Transverse colon (tissue), 4 donors: ENCODE results near the gene HTD2. TPM values are rescaled to one million over a fixed set of nuclear protein-coding genes. Genes with fewer than 3 reads are reported as not detected.

Experiments used
- DNase-seq: peaks from one replicate; pipeline ENCODE4 v3.0.0-alpha.2; 2019
- H3K27ac ChIP-seq, 4 donors: fragments of 200-600 bp; sonication (generic); 2 replicates each; pipeline ENCODE4 v1.5.1; 2016 to 2018; ENCODE audit warnings: inconsistent platforms in 4 of 4
- H3K27me3 ChIP-seq: fragments of 200-600 bp; sonication (generic); 2 replicates; pipeline ENCODE4 v1.5.1; 2017; ENCODE audit warnings: inconsistent platforms
- H3K36me3 ChIP-seq, 4 donors: fragments of 200-600 bp; sonication (generic); 2 replicates each; pipeline ENCODE4 v1.5.1; 2017 to 2019; ENCODE audit warnings: inconsistent platforms in 4 of 4
- H3K4me1 ChIP-seq, 4 donors: fragments of 200-600 bp; sonication (generic); 2 replicates each; pipeline ENCODE4 v1.5.1; 2017 to 2020; ENCODE audit warnings: inconsistent platforms in 4 of 4
- H3K4me3 ChIP-seq, 4 donors: fragments of 200-600 bp; sonication (generic); 1 replicate in 1 of 4; 2 replicates in 3 of 4; pipeline versions ENCODE4 v1.5.1 to v1.6.1; 2017 to 2019; ENCODE audit warnings: inconsistent platforms in 4 of 4
- H3K9me3 ChIP-seq, 2 donors: fragments of 200-600 bp; sonication (generic); 2 replicates each; pipeline ENCODE4 v1.5.1; 2017 to 2019; ENCODE audit warnings: inconsistent platforms in 2 of 2
- EP300 ChIP-seq: sonication (generic); formaldehyde crosslinking; IDR thresholded peaks from one replicate; pipeline ENCODE4 v1.6.1; 2017; ENCODE audit warnings: antibody characterized with exemption, low read depth
- POLR2A ChIP-seq: fragments of 450-650 bp; IDR thresholded peaks from one replicate; pipeline ENCODE4 v1.6.1; 2016; ENCODE audit warnings: antibody characterized with exemption, mild to moderate bottlenecking, moderate library complexity
- POLR2AphosphoS5 ChIP-seq, 3 donors: sonication (generic); formaldehyde crosslinking; IDR thresholded peaks; one replicate each; pipeline ENCODE4 v1.6.1; 2016; ENCODE audit warnings: antibody characterized with exemption in 3 of 3
- WGBS, 2 donors: methylation state at CpG; one replicate each; pipeline ENCODE4 v1.1.5; 2018; ENCODE audit warnings: low coverage in 1 of 2; 5-methylcytosine and 5-hydroxymethylcytosine counted together
- in situ Hi-C, 4 donors: fragments of 200-750 bp; cut with MboI; loops; one replicate each; pipeline versions ENCODE4 v1.15.0 to v1.15.1; 2017; ENCODE audit warnings: low sequenced_read_pairs in 3 of 4, low pct_ligation_motif_present in 1 of 4, low pct_unique_long_range_greater_than_20kb in 1 of 4
- intact Hi-C: fragments of 100-400 bp; cut with DNase I; formaldehyde crosslinking; loops from one replicate; pipeline ENCODE4 v1.15.1; 2023; ENCODE audit warnings: low total_unique reads
- small RNA-seq, 4 donors: library from RNA; depleted of rRNA; stranded (forward); fragments of <200 nt; gene quantifications; one replicate each; pipeline ENCODE3, GENCODE V24; 2016
- total RNA-seq, 4 donors: library from RNA; depleted of rRNA; stranded (reverse); fragments of >200 nt; gene quantifications; one replicate each; pipeline ENCODE4 v1.1.0, GENCODE V29; 2016
- TF ChIP-seq, protein P1 (sequence below), 5 experiments: fragments of 200-600 bp in 3 of 5; fragments of 450-650 bp in 2 of 5; sonication (generic) in 3 of 5; IDR thresholded peaks; 1 replicate in 2 of 5; 2 replicates in 3 of 5; pipeline ENCODE4 v1.5.1; 2016 to 2017; ENCODE audit warnings: antibody characterized with exemption in 5 of 5, inconsistent platforms in 3 of 5, mild to moderate bottlenecking in 2 of 5, moderate library complexity in 1 of 5

The HTD2 gene
- total RNA-seq, 4 donors from 2014 or later = 11.1 to 16.9 (median 16.7) TPM; not detected in 1

DNA sequence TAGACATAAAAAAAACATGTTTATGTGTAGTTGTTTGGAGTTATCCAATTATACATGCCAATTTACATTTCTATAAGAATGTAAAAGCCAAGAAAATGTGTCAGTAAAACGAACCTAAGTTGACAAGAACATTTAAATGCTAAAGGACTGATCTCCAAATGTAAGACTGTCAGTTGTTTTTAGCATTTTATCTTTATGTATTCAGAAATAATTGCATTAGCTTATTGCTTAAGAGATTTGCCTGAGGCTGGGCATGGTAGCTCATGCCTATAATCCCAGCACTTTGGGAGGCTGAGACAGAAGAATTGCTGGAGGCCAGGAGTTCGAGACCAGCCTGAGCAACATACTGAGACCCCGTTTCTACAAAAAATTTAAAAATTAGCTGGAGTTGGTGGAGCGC is 53.3 kb downstream of the HTD2 start:
- no peaks in the 10 kb centered on the region for H3K9me3 ChIP-seq
- H3K27ac ChIP-seq = peak overlapping the region in 2 of 4 donors; percentile 56 to 70
- no peaks in the 10 kb centered on the region for H3K27me3 ChIP-seq
- no peak for DNase-seq
- TF ChIP-seq EP300 = no peak
- TF ChIP-seq POLR2A = no peak
- TF ChIP-seq, protein P1, sequence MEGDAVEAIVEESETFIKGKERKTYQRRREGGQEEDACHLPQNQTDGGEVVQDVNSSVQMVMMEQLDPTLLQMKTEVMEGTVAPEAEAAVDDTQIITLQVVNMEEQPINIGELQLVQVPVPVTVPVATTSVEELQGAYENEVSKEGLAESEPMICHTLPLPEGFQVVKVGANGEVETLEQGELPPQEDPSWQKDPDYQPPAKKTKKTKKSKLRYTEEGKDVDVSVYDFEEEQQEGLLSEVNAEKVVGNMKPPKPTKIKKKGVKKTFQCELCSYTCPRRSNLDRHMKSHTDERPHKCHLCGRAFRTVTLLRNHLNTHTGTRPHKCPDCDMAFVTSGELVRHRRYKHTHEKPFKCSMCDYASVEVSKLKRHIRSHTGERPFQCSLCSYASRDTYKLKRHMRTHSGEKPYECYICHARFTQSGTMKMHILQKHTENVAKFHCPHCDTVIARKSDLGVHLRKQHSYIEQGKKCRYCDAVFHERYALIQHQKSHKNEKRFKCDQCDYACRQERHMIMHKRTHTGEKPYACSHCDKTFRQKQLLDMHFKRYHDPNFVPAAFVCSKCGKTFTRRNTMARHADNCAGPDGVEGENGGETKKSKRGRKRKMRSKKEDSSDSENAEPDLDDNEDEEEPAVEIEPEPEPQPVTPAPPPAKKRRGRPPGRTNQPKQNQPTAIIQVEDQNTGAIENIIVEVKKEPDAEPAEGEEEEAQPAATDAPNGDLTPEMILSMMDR (IDR thresholded peaks at IDR 0.05) = no peak
- no peak for TF ChIP-seq POLR2AphosphoS5 (IDR thresholded peaks at IDR 0.05)
- 85 to 86% methylated on average over 3 to 4 of the region's 4 CpGs for WGBS, 2 donors
- H3K36me3 ChIP-seq = no peaks in the 10 kb centered on the region
- intact Hi-C loops = no loop called here
- in situ Hi-C loops = no loop called here
- no peak overlapping the region for H3K4me3 ChIP-seq
- peaks cover 0 to 25% (median 13%) of the 10 kb centered on the region in 4 donors for H3K4me1 ChIP-seq

DNA sequence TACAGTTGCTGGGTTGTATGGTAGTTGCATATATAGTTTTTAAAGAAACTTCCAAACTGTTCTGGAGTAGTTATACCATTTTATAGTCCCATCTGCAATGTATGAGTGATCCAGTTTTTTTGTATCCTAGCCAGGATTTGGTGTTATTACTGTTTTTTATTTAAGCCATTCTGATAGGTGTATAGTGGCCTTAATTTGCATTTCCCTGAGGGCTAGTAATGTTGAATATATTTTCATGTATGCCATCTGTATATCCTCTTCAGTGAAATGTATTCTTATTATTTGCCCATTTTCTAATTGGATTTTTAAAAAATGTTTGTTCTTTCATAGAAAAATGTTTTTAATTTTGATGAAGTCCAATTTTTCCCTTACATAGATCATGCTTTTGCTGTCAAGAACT is 55.5 kb downstream of the HTD2 start:
- Histone ChIP-seq H3K9me3 (no peaks in the 10 kb centered on the region), H3K27me3 (no peaks in the 10 kb centered on the region), H3K4me3 (no peak overlapping the region), H3K27ac (no peak overlapping the region), H3K4me1 (peaks cover 0 to 9% (median 6%) of the 10 kb centered on the region in 4 donors), H3K36me3 (no peaks in the 10 kb centered on the region)
- no peak for DNase-seq
- in situ Hi-C loops (no loop called here), intact Hi-C loops (no loop called here)
- TF ChIP-seq EP300 = no peak

DNA sequence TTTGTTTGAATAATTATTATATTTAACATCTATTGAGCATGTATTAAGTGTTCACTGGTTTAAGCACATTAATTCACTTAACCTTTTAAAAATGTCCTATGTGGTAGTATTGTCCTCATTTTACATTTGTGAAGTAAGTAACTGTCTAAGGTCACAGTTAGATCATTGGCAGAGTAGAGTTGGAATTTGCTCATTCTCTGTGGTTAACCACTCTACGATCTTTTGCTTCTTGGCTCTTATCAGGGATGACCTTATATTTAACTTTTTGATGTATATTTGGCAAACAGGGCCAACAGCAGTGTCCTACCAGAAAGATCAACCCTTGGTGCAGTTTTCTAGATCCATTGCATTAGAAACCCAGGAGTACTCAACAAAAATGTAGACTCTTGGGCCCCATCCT is 60.4 kb downstream of the HTD2 start:
- H3K27me3 ChIP-seq = no peaks in the 10 kb centered on the region
- in situ Hi-C loops = no loop called here
- no peak for DNase-seq
- H3K4me3 ChIP-seq = no peak overlapping the region
- intact Hi-C loops = no loop called here
- no peaks in the 10 kb centered on the region for H3K36me3 ChIP-seq
- H3K9me3 ChIP-seq = no peaks in the 10 kb centered on the region
- H3K4me1 ChIP-seq = no peaks in the 10 kb centered on the region
- WGBS, 2 donors = 68 to 82% methylated on average over 1 of the region's 1 CpG
- H3K27ac ChIP-seq = no peak overlapping the region
- TF ChIP-seq, protein P1 (IDR thresholded peaks at IDR 0.05) = no peak
- TF ChIP-seq POLR2A (no peak), POLR2AphosphoS5 (IDR thresholded peaks at IDR 0.05) (no peak), EP300 (no peak)

DNA sequence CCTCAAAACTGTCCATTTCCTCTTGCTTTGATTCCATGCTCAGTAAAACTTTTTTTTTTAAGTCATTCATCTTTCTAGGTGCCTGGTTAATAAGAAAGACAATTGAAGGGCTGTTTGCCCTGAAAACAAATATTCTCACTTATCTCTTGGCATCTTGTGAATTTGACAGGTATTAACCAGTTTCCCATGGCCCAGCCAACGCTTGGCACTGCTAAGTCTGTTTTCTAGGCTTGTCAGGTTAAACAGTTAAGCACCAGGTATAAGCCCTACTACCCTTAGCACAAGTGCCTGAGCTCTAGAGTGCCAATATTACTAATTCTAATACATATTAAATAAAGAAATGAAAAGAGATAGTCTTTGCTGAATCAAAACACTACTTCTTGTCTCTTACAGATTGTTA is 62.7 kb downstream of the HTD2 start:
- intact Hi-C loops (no loop called here), in situ Hi-C loops (no loop called here)
- DNase-seq = no peak
- no peak for TF ChIP-seq EP300
- TF ChIP-seq POLR2A = no peak
- TF ChIP-seq, protein P1 (IDR thresholded peaks at IDR 0.05) = no peak
- TF ChIP-seq POLR2AphosphoS5 (IDR thresholded peaks at IDR 0.05) = no peak
- WGBS, 2 donors = 92% methylated on average over 1 of the region's 1 CpG; no CpG with 5 or more reads in 1 of the 2 donors
- Histone ChIP-seq H3K4me1 (no peaks in the 10 kb centered on the region), H3K27me3 (no peaks in the 10 kb centered on the region), H3K4me3 (no peak overlapping the region), H3K9me3 (no peaks in the 10 kb centered on the region), H3K36me3 (no peaks in the 10 kb centered on the region), H3K27ac (no peak overlapping the region)

Small RNA genes within 50 kb of the gene (small RNA-seq; reads per million reads assigned to genes)
- gene AC098479.1 = 0 reads per million in 4 donors

Other genes with a start within 250 kb of the HTD2 start
- 1 to 10 TPM; 1.9 to 6.8 (median 3.6) TPM for gene DNASE1L3, start 95.5 kb upstream of the HTD2 start, total RNA-seq
- 10 to 100 TPM in 3 of 4 donors, 1 to 10 TPM in 1; 5.2 to 68.1 (median 32.0) TPM for gene ABHD6, start 68.7 kb upstream of the HTD2 start, total RNA-seq
- 10 to 100 TPM in 3 of 4 donors, 1 to 10 TPM in 1; 9.2 to 25.1 (median 18.8) TPM for gene RPP14, start 275 bp upstream of the HTD2 start, total RNA-seq
- 10 to 100 TPM in 3 of 4 donors, 1 to 10 TPM in 1; 7.6 to 29.5 (median 16.6) TPM for gene PXK, start 26.4 kb downstream of the HTD2 start, total RNA-seq
- 10 to 100 TPM; 22.7 to 99.7 (median 73.7) TPM for gene PDHB, start 127.3 kb downstream of the HTD2 start, total RNA-seq
- gene KCTD6, start 185.6 kb downstream of the HTD2 start, total RNA-seq = 10 to 100 TPM in 2 of 4 donors, 1 to 10 TPM in 2; 3.0 to 15.7 (median 11.2) TPM
- gene ACOX2, start 230.7 kb downstream of the HTD2 start, total RNA-seq = 100 to 1,000 TPM in 1 of 4 donors, 10 to 100 TPM in 3; 28.3 to 125 (median 37.9) TPM